Cardiac muscle cell (in vitro differentiated cells and primary cell): ENCODE measurements around the gene ABHD13. TPM values are rescaled to one million over a fixed set of nuclear protein-coding genes. Genes with fewer than 3 reads are reported as not detected.

Source experiments
- DNase-seq, 2 donors: peaks; one replicate each; pipeline versions ENCODE4 v3.0.0 to v3.0.0-alpha.2; 2010 to 2017; ENCODE audit warnings: low read depth in 1 of 2, low spot score in 1 of 2
- H3K27ac ChIP-seq: fragments of 200-600 bp; sonication (generic); 2 replicates; pipeline ENCODE4 v1.5.1; 2016
- H3K27me3 ChIP-seq: fragments of 200-600 bp; sonication (generic); 2 replicates; pipeline ENCODE4 v1.6.0; 2016; ENCODE audit warnings: control low read depth
- H3K36me3 ChIP-seq: fragments of 200-600 bp; sonication (generic); 2 replicates; pipeline ENCODE4 v1.5.1; 2016; ENCODE audit warnings: control low read depth
- H3K4me1 ChIP-seq: fragments of 200-600 bp; sonication (generic); 2 replicates; pipeline ENCODE4 v1.8.1; 2017; ENCODE audit warnings: low read depth, mild to moderate bottlenecking, mixed run types
- H3K4me3 ChIP-seq: fragments of 200-600 bp; sonication (generic); 2 replicates; pipeline ENCODE4 v1.5.1; 2016; ENCODE audit warnings: mild to moderate bottlenecking
- H3K9me3 ChIP-seq: fragments of 200-600 bp; sonication (generic); 2 replicates; pipeline ENCODE4 v1.5.1; 2017; ENCODE audit warnings: low read depth, mild to moderate bottlenecking, control low read depth
- polyA plus RNA-seq: library from polyadenylated mRNA; unstranded; fragments of >200 nt; fragmentation: Nextera tagmentation; extraction: Ambion mirVana; gene quantifications from 2 replicates; pipeline ENCODE4 v1.2.1, GENCODE V29; 2016
- total RNA-seq: library from RNA; depleted of rRNA; stranded (reverse); fragments of >200 nt; gene quantifications from 2 replicates; pipeline ENCODE4 v1.2.3, GENCODE V29; 2016
- TF ChIP-seq, protein P1 (sequence below): IDR thresholded peaks from 2 replicates; pipeline ENCODE4 v1.5.1; 2012; ENCODE audit warnings: low read depth, mild to moderate bottlenecking, low read length

Gene ABHD13
- total and polyA plus RNA-seq, 2 experiments from 2014 or later = 18.0 to 19.8 TPM

DNA sequence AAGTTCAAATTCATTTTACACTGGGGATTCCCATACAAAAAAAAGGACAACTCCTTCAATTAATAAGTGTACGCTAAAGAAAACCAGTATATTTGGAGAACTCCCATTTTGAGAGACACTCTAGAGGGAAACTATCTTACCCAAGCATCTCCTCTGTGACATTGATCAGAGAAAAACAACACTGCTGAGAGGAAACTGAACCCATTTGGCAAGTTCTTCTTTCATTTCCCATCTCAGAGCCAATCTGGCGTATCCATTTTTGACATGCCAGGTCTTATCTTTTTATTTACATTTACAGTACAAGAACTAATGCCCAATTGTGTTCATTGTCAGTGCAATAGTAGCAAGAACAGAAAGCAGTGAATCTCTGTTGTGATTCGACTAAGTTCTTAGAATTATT, 33.0 kb upstream of the ABHD13 start:
- no peak for DNase-seq
- H3K4me1 ChIP-seq = no peaks in the 10 kb centered on the region
- H3K27ac ChIP-seq = no peak overlapping the region
- no peaks in the 10 kb centered on the region for H3K9me3 ChIP-seq
- no peak overlapping the region for H3K4me3 ChIP-seq
- no peaks in the 10 kb centered on the region for H3K36me3 ChIP-seq
- TF ChIP-seq, protein P1, sequence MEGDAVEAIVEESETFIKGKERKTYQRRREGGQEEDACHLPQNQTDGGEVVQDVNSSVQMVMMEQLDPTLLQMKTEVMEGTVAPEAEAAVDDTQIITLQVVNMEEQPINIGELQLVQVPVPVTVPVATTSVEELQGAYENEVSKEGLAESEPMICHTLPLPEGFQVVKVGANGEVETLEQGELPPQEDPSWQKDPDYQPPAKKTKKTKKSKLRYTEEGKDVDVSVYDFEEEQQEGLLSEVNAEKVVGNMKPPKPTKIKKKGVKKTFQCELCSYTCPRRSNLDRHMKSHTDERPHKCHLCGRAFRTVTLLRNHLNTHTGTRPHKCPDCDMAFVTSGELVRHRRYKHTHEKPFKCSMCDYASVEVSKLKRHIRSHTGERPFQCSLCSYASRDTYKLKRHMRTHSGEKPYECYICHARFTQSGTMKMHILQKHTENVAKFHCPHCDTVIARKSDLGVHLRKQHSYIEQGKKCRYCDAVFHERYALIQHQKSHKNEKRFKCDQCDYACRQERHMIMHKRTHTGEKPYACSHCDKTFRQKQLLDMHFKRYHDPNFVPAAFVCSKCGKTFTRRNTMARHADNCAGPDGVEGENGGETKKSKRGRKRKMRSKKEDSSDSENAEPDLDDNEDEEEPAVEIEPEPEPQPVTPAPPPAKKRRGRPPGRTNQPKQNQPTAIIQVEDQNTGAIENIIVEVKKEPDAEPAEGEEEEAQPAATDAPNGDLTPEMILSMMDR = no peak
- no peaks in the 10 kb centered on the region for H3K27me3 ChIP-seq

DNA sequence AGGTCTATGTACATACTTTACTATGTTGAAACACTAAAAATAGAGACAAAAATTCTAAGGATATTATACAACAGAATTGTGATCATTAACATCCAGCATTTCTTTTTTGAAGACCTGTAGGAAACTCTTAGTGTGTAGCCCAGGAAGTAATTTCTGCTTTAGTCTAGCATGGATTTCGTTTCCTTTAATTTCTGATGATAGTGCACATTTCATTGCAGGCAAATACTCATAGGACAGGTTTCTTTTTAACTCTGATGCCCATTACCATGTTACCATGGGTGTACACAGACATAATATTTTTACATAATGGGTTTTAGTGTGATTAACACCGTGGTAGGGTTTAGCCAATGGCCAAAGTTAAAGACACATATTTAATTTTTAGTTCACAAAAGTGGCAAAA, 29.9 kb upstream of the ABHD13 start:
- Histone ChIP-seq H3K36me3 (no peaks in the 10 kb centered on the region), H3K4me3 (no peak overlapping the region), H3K9me3 (no peaks in the 10 kb centered on the region), H3K27me3 (no peaks in the 10 kb centered on the region), H3K4me1 (no peaks in the 10 kb centered on the region), H3K27ac (no peak overlapping the region)
- no peak for DNase-seq
- TF ChIP-seq, protein P1 = no peak

DNA sequence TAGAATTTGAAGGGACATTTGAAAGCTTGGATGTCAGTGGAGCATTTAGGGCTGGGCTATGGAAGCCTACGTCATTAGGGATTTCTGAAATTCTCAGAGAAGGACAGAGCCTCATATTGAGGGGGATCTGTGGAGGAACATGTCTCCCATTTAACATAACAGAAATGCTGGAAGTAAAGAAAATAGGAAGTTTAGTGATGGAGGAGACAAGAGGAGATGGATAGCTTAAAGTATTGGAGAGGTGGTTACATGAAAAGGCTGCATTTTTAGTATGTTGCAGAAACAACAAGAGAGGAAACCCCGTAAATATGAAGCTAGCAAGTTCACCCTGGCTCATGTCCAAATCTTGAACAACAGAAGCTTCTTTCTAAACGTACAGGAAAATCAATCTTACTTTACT, 27.3 kb upstream of the ABHD13 start:
- no peaks in the 10 kb centered on the region for H3K27me3 ChIP-seq
- H3K36me3 ChIP-seq = no peaks in the 10 kb centered on the region
- H3K27ac ChIP-seq = no peak overlapping the region
- TF ChIP-seq, protein P1 = no peak
- no peak overlapping the region for H3K4me3 ChIP-seq
- DNase-seq = no peak
- no peaks in the 10 kb centered on the region for H3K4me1 ChIP-seq
- H3K9me3 ChIP-seq = no peaks in the 10 kb centered on the region

DNA sequence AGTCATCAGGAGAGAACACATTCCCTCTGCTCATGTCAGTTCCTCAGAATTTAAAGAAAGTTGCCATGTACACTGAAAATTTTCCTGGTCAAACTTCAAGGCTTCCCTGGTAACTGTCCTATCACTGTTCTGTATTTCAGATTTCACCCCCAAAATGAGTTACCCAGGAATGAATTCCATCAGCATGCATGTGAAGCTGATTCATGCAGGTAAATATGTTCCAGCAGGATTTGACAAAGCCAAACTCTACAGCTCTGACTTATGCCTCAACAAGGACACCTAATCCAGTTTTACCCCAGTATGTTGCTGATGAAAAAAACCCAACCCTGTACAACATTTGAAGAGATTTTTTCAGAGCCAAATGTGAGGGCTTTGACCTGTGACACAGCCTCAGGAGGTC, 24.4 kb upstream of the ABHD13 start:
- H3K27me3 ChIP-seq = no peaks in the 10 kb centered on the region
- no peaks in the 10 kb centered on the region for H3K36me3 ChIP-seq
- TF ChIP-seq, protein P1 = no peak
- H3K4me1 ChIP-seq = no peaks in the 10 kb centered on the region
- H3K4me3 ChIP-seq = no peak overlapping the region
- no peaks in the 10 kb centered on the region for H3K9me3 ChIP-seq
- no peak for DNase-seq
- H3K27ac ChIP-seq = no peak overlapping the region

DNA sequence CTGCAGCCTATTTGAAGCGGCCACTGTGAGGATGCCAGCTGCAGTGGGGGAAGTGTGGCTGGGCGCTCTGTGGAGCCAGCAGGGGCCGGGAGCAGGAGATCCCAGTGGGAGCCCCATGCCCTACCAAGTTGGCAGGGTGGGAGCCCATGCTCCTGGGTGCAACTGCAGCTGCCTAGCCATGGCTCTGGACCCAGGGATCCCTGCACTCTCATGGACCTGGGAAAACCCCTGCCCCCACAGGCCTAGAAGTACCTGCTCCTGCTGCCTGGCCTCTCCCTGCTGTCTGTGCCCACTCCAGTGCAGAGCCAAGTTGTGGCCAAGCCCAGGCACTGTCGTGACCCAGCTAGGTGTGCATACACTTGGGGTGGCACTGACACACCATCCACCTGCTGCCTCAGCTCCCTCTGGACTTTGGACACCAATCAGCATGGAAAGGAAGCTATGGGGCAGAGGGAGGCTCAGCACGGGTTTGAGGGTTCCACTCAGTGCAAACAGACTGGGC, 23.7 kb upstream of the ABHD13 start:
- Histone ChIP-seq H3K9me3 (no peaks in the 10 kb centered on the region), H3K36me3 (no peaks in the 10 kb centered on the region), H3K4me1 (no peaks in the 10 kb centered on the region), H3K4me3 (no peak overlapping the region), H3K27ac (no peak overlapping the region), H3K27me3 (no peaks in the 10 kb centered on the region)
- no peak for DNase-seq
- TF ChIP-seq, protein P1 = no peak

DNA sequence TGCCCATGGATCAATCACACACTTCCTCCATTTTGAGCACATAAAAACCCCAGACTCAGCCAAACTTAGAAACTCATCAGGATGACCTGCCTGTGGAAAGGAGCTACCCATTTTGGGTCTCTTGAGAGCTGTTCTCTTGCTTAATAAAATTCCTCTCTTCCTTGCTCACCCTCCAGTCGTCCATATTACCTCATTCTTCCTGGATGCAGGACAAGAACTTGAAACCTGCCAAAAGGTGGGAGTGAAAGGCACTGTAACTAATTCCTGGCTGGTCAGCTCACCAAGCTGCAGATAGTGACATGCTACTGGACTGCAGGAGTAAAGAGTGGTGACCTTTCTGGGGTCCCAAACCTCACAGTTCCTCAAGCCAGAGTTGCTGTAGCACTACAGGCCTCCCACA, 23.0 kb upstream of the ABHD13 start:
- DNase-seq = peak in 1 of 2 donors; percentile 2
- Histone ChIP-seq H3K27ac (no peak overlapping the region), H3K9me3 (no peaks in the 10 kb centered on the region), H3K4me3 (no peak overlapping the region), H3K27me3 (no peaks in the 10 kb centered on the region), H3K4me1 (no peaks in the 10 kb centered on the region), H3K36me3 (no peaks in the 10 kb centered on the region)
- TF ChIP-seq, protein P1 = no peak
